ENCODE measurements around the gene DSCAML1. TPM values are rescaled to one million over a fixed set of nuclear protein-coding genes. Genes with fewer than 3 reads are reported as not detected.

Gene DSCAML1
- total and polyA plus RNA-seq, 10 of the 15 experiments (the other 5 are each of a cell fraction or from before 2014, with no cell fraction given) = 0.03 to 0.18 (median 0.06) TPM; not detected in 1

GRCh38 chr11:117715801-117716200, 81.2 kb downstream of the DSCAML1 start:
- RAD21 ChIA-PET (ENCODE audit: unreplicated experiment) = no interaction called here
- H3K9ac ChIP-seq (ENCODE audit: control insufficient read depth, insufficient read depth, low read length) = no peak overlapping the region
- CTCF ChIA-PET = interaction anchor here (0.7 to 2.3 kb wide), 6 partner anchors 21 to 290 kb away, joined by 3 to 6 read pairs (median 4); no protein-coding TSS in a partner anchor
- no peak overlapping the region for H3K4me2 ChIP-seq (ENCODE audit: control insufficient read depth, insufficient read depth)
- WGBS (ENCODE audit: insufficient coverage, insufficient replicate concordance, low lambda C conversion rate, missing lambda C conversion rate) = 10% methylated on average over 8 of the region's 8 CpGs
- no peaks in the 10 kb centered on the region for H4K20me1 ChIP-seq (ENCODE audit: control insufficient read depth, insufficient read depth)
- DNase-seq (ENCODE audit: low read depth, low spot score) (no peak), ATAC-seq (no peak), FAIRE-seq (no peak)
- H3K9me3 ChIP-seq (replicated peaks; ENCODE audit: control insufficient read depth, insufficient read depth, low read length) = no peaks in the 10 kb centered on the region
- intact Hi-C loops (cut with micrococcal nuclease; ENCODE audit: unreplicated experiment) = no loop called here
- no peaks in the 10 kb centered on the region for H3K4me1 ChIP-seq (ENCODE audit: control insufficient read depth, insufficient read depth, low read length)
- H3K27ac ChIP-seq (ENCODE audit: control insufficient read depth, insufficient read depth) = no peak overlapping the region
- BruUV-seq (replicated peaks) = no TSS peak
- no peak for TF ChIP-seq REST (IDR thresholded peaks at IDR 0.05; ENCODE audit: low read depth, low read length)
- no peak for TF ChIP-seq SUPT20H (IDR thresholded peaks at IDR 0.05; ENCODE audit: borderline replicate concordance, control insufficient read depth, low read depth, low read length)
- no peak for TF ChIP-seq ZSCAN29 (IDR thresholded peaks at IDR 0.05)
- no peak for TF ChIP-seq ZNF24 (IDR thresholded peaks at IDR 0.05)
- no peak for TF ChIP-seq DPF2 (IDR thresholded peaks at IDR 0.05)
- TF ChIP-seq EZH2 (IDR thresholded peaks at IDR 0.05; ENCODE audit: borderline replicate concordance, control insufficient read depth, low read depth, low read length) = no peak
- TF ChIP-seq ATF2 (IDR thresholded peaks at IDR 0.05; ENCODE audit: low read length) = no peak
- SMC1A ChIA-PET (ENCODE audit: uncharacterized antibody, unreplicated experiment) = interaction anchor here (0.9 to 1.1 kb wide), 2 partner anchors 13 kb away, joined by 3 read pairs; no protein-coding TSS in a partner anchor
- POLR2A ChIA-PET = no interaction called here
- H2AFZ ChIP-seq (ENCODE audit: control insufficient read depth, low read depth, low read length) = no peak overlapping the region
- in situ Hi-C loops (cut with MboI) = no loop called here
- no peaks in the 10 kb centered on the region for H3K36me3 ChIP-seq (ENCODE audit: control insufficient read depth in 2 of 2, insufficient read depth in 2 of 2, low read length in 1 of 2)
- no peaks in the 10 kb centered on the region for H3K79me2 ChIP-seq (ENCODE audit: control insufficient read depth, insufficient read depth, low read length)
- H3K4me3 ChIP-seq = no peak overlapping the region
- H3K27me3 ChIP-seq (replicated peaks in 1 of 2; ENCODE audit: control insufficient read depth in 2 of 2, insufficient read depth in 2 of 2, low read length in 1 of 2) = peaks cover 1 to 3% of the 10 kb centered on the region in 2 experiments; a peak in 3 of 4 replicates

Data from GM12878 (cell line).